Smooth muscle cell of the brain vasculature (primary cell): ENCODE data around the gene FNTB.

Experiments used
- DNase-seq: peaks from one replicate; pipeline ENCODE4 v3.0.0-alpha.2; 2012; ENCODE audit warnings: low read depth, low spot score

The FNTB gene

GRCh38 chr14:64953310-64953654 lies 33.4 kb upstream of the FNTB start:
- DNase-seq, result no peak

- no peak for DNase-seq
Observed at GRCh38 chr14:64953661-64954060, 33.0 kb upstream of the FNTB start.

GRCh38 chr14:64954491-64955240 lies 32.0 kb upstream of the FNTB start:
- DNase-seq, result no peak

- DNase-seq, result no peak
Observed at GRCh38 chr14:64955297-64955696, 31.4 kb upstream of the FNTB start.

- DNase-seq, result no peak
Observed at GRCh38 chr14:64956697-64957406, 29.8 kb upstream of the FNTB start.

- DNase-seq, result no peak
Observed at GRCh38 chr14:64958201-64958600, 28.5 kb upstream of the FNTB start.

GRCh38 chr14:64958743-64959142 lies 28.0 kb upstream of the FNTB start:
- DNase-seq, result no peak

DNA sequence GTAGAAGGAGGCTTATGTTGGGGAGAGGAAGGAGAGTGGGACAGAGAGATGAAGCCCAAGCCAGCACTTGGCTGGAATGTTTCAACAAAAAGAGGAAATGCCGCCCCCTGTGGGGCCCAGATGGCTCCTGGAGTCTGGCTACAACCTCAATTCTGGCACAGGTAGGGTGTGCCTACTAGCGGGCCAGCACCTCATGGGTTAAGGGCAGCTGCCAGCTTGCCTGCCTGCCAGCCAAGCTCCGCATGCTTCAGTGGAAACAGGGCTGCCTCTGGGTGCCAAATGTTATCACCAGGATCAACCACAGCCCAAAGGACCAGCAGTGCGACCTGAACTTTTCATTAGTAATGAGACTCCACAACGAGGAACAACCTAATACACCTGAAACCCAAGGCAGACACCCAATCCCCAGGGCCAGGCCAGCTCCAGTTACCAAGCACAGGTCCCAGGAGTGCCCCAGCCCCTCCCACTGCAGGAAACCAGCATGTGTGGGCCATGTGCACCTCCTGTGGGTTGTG lies 25.9 kb upstream of the FNTB start:
- DNase-seq, result no peak

DNA sequence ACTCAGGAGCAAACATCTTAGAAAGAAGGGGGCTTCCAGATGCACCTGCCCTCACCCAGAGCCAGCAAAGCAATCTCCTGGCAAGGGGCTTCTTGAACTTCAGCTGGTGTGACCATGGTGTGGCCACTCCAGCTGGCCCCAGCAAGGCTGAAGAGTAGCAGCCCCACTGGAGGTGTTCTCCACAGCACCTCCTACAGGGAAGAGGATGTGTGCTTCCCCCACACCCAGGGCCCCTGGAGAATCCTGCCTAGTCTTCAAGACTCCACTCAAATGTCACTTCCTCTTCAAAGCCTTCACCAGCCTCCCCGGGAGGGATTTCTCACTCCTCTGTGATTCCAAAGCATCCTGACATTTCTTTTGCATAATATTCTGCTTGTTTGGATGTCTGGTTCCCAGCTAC lies 23.1 kb upstream of the FNTB start:
- DNase-seq, result no peak

- DNase-seq, result no peak
Observed at GRCh38 chr14:64965356-64966000, 21.2 kb upstream of the FNTB start.

- DNase-seq, result no peak
Observed at GRCh38 chr14:64966976-64967375, 19.7 kb upstream of the FNTB start.

GRCh38 chr14:64968167-64968566 lies 18.5 kb upstream of the FNTB start:
- no peak for DNase-seq

GRCh38 chr14:64968651-64969050 lies 18.0 kb upstream of the FNTB start:
- DNase-seq, result no peak

- DNase-seq, result no peak
Observed at GRCh38 chr14:64970041-64970440, 16.7 kb upstream of the FNTB start.

- no peak for DNase-seq
Observed at GRCh38 chr14:64970776-64971477, 15.8 kb upstream of the FNTB start.

DNA sequence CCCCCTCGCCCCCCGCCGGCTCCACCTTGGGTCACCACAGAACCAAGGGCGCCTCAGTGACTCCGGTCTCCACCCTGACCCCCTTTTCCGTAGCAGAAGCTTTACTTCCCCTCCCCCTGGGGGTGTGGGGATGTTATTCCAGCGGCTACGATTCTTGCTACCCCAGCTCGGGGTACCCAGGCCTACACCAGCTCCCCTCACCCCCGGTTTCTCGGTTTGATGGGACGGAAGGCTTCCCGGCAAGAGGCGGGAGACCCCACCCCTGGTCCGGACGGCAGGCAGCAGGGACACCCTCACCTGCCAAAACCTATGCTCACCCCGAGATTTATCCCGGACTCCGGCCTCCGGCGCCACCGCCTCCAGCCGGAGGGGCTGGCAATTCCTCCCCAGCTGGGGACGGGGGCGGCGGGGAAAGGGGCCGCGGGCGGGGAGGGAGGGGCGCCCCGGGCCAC lies 15.2 kb upstream of the FNTB start:
- DNase-seq, result no peak

- DNase-seq, result no peak
Observed at GRCh38 chr14:64971943-64972791, 14.5 kb upstream of the FNTB start, which contains the start of gene RAB15. TSS of gene RAB15 (minus strand) at chr14:64972336. CDS start at chr14:64972076, 260 bp downstream.

- DNase-seq, result no peak
Observed at GRCh38 chr14:64973026-64973442, 13.7 kb upstream of the FNTB start.

- no peak for DNase-seq
Observed at GRCh38 chr14:64973826-64974225, 12.9 kb upstream of the FNTB start.

GRCh38 chr14:64974563-64974962 lies 12.1 kb upstream of the FNTB start:
- no peak for DNase-seq
